ENCODE data around the gene RCOR1.

RCOR1 gene

GRCh38 chr14:102731101-102731870 lies 138.8 kb downstream of the RCOR1 start:
- no peak overlapping the region for H3K4me3 ChIP-seq (ENCODE audit: low read length)
- no peak for DNase-seq (ENCODE audit: low read depth)
- TF ChIP-seq CTCF (conservative IDR thresholded peaks at IDR 0.05; ENCODE audit: low read length) = no peak

GRCh38 chr14:102731871-102732800 lies 139.7 kb downstream of the RCOR1 start:
- H3K4me3 ChIP-seq (ENCODE audit: low read length) = no peak overlapping the region
- TF ChIP-seq CTCF (conservative IDR thresholded peaks at IDR 0.05; ENCODE audit: low read length) = no peak
- DNase-seq (ENCODE audit: low read depth) = no peak

GRCh38 chr14:102732924-102733323 lies 140.5 kb downstream of the RCOR1 start:
- no peak for TF ChIP-seq CTCF (conservative IDR thresholded peaks at IDR 0.05; ENCODE audit: low read length)
- DNase-seq (ENCODE audit: low read depth) = no peak
- no peak overlapping the region for H3K4me3 ChIP-seq (ENCODE audit: low read length)

GRCh38 chr14:102733326-102733725 lies 140.9 kb downstream of the RCOR1 start:
- H3K4me3 ChIP-seq (ENCODE audit: low read length) = no peak overlapping the region
- TF ChIP-seq CTCF (conservative IDR thresholded peaks at IDR 0.05; ENCODE audit: low read length) = no peak
- DNase-seq (ENCODE audit: low read depth) = no peak

GRCh38 chr14:102734436-102734835 lies 142.0 kb downstream of the RCOR1 start:
- no peak for DNase-seq (ENCODE audit: low read depth)
- no peak for TF ChIP-seq CTCF (conservative IDR thresholded peaks at IDR 0.05; ENCODE audit: low read length)
- H3K4me3 ChIP-seq (ENCODE audit: low read length) = no peak overlapping the region

- no peak overlapping the region for H3K4me3 ChIP-seq (ENCODE audit: low read length)
- no peak for DNase-seq (ENCODE audit: low read depth)
- no peak for TF ChIP-seq CTCF (conservative IDR thresholded peaks at IDR 0.05; ENCODE audit: low read length)
These were observed 144.5 kb downstream of the RCOR1 start for GRCh38 chr14:102736956-102737355.
